Activated CD8-positive, alpha-beta T cell treated with anti-CD3 and anti-CD28 coated beads for 36 hours (primary cell): ENCODE data around the gene DNAJC1. TPM values are rescaled to one million over a fixed set of nuclear protein-coding genes. Genes with fewer than 3 reads are reported as not detected.

Experiments used
- ATAC-seq: fragments of 200-7000 bp; cut with Tn5 transposase; one replicate; pipeline ENCODE4 v1.10.0; 2021; ENCODE audit warnings: mild to moderate bottlenecking, moderate library complexity
- CTCF ChIA-PET: fragments of 350-600 bp; sonication (Branson Sonifier 250); formaldehyde crosslinking; loops from one replicate; lab custom pipeline; 2021; ENCODE audit warnings: antibody characterized with exemption; lab: Charles Lee
- POLR2A ChIA-PET: fragments of 350-600 bp; sonication (Branson Sonifier 250); formaldehyde crosslinking; loops from one replicate; lab custom pipeline; 2021; ENCODE audit warnings: antibody characterized with exemption; lab: Charles Lee
- DNase-seq: peaks from one replicate; pipeline ENCODE4 v3.0.0-alpha.2; 2020
- H3K27ac Mint-ChIP-seq: one replicate; pipeline ENCODE4 v1.8.0; 2021; ENCODE audit warnings: mild to moderate bottlenecking, mixed read lengths
- H3K27me3 Mint-ChIP-seq: one replicate; pipeline ENCODE4 v1.8.0; 2021; ENCODE audit warnings: mixed read lengths
- H3K36me3 Mint-ChIP-seq: one replicate; pipeline ENCODE4 v1.8.0; 2021; ENCODE audit warnings: low read depth, mixed read lengths
- H3K4me1 Mint-ChIP-seq: one replicate; pipeline ENCODE4 v1.8.0; 2021; ENCODE audit warnings: low read depth, mixed read lengths
- H3K4me3 Mint-ChIP-seq: one replicate; pipeline ENCODE4 v1.8.0; 2021; ENCODE audit warnings: mild to moderate bottlenecking, moderate library complexity, mixed read lengths
- H3K9me3 Mint-ChIP-seq: one replicate; pipeline ENCODE4 v1.8.0; 2021; ENCODE audit warnings: mixed read lengths
- intact Hi-C: fragments of 100-400 bp; cut with micrococcal nuclease; formaldehyde crosslinking; loops from one replicate; pipeline ENCODE4 v1.10.0; 2022
- total RNA-seq, 2 experiments: library from RNA; stranded (reverse); gene quantifications; one replicate each; pipeline ENCODE4 v1.2.3, GENCODE V29; 2021
- TF ChIP-seq, protein P1 (sequence below): fragments of 200-600 bp; IDR thresholded peaks from one replicate; pipeline ENCODE4 v1.8.0; 2022; ENCODE audit warnings: antibody characterized with exemption, mild to moderate bottlenecking

DNAJC1 gene
- total RNA-seq, 2 experiments from 2014 or later, result 19.3 to 23.7 TPM

DNA sequence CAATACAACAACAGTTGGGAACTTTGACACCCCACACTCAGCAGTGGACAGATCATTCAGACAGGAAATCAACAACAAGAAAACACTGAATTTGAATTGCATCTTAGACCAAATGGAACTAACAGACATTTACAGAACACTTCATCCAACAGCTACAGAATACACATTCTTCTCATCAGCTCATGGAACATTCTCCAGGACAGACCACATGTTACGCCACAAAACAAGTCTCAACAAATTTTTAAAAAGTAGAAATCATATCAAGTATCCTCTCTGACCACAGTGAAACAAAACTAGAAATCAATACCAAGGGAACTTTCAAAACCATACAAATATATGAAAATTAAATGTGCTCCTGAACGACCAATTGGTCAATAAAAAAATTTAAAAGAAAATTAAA, 212.3 kb downstream of the DNAJC1 start:
- Mint-ChIP-seq H3K27me3 (no peaks in the 10 kb centered on the region), H3K4me3 (no peak overlapping the region), H3K36me3 (peaks cover 17% of the 10 kb centered on the region), H3K4me1 (no peaks in the 10 kb centered on the region), H3K27ac (no peak overlapping the region), H3K9me3 (peaks cover 7% of the 10 kb centered on the region)
- TF ChIP-seq, protein P1, sequence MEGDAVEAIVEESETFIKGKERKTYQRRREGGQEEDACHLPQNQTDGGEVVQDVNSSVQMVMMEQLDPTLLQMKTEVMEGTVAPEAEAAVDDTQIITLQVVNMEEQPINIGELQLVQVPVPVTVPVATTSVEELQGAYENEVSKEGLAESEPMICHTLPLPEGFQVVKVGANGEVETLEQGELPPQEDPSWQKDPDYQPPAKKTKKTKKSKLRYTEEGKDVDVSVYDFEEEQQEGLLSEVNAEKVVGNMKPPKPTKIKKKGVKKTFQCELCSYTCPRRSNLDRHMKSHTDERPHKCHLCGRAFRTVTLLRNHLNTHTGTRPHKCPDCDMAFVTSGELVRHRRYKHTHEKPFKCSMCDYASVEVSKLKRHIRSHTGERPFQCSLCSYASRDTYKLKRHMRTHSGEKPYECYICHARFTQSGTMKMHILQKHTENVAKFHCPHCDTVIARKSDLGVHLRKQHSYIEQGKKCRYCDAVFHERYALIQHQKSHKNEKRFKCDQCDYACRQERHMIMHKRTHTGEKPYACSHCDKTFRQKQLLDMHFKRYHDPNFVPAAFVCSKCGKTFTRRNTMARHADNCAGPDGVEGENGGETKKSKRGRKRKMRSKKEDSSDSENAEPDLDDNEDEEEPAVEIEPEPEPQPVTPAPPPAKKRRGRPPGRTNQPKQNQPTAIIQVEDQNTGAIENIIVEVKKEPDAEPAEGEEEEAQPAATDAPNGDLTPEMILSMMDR, result no peak
- intact Hi-C loops, result no loop called here
- ChIA-PET CTCF (interaction anchor here (1.5 kb wide), 1 partner anchor 296 kb away, joined by 3 read pairs; no protein-coding TSS in a partner anchor), POLR2A (no interaction called here)
- ATAC-seq (no peak), DNase-seq (no peak)

- H3K9me3 Mint-ChIP-seq, result peaks cover 2% of the 10 kb centered on the region
- peaks cover 3% of the 10 kb centered on the region for H3K4me1 Mint-ChIP-seq
- H3K27me3 Mint-ChIP-seq, result no peaks in the 10 kb centered on the region
- DNase-seq (no peak), ATAC-seq (no peak)
- ChIA-PET CTCF (no interaction called here), POLR2A (no interaction called here)
- intact Hi-C loops, result no loop called here
- peaks cover 14% of the 10 kb centered on the region for H3K36me3 Mint-ChIP-seq
- H3K4me3 Mint-ChIP-seq, result no peak overlapping the region
- TF ChIP-seq, protein P1, result no peak
- no peak overlapping the region for H3K27ac Mint-ChIP-seq
Observed at GRCh38 chr10:21776883-21777282, 226.6 kb downstream of the DNAJC1 start.

DNA sequence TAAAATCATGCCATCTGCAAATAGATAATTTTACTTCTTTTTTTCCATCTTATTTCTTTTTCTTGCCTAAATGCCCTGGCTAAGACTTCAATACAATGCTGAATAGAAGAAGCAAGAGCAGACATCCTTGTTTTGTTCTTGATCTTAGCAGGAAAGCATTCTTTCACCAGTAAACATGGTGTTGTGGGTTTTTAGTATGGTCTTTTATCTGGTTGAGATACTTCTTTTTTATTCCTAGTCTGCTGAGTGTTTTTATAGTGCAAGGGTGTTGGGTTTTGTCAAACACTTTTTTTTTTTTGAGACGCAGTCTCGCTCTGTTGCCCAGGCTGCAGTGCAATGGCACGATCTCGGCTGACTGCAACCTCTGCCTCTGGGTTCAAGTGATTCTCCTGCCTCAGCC, 232.3 kb downstream of the DNAJC1 start:
- no peaks in the 10 kb centered on the region for H3K9me3 Mint-ChIP-seq
- H3K27ac Mint-ChIP-seq, result peak overlapping the region; percentile 14
- intact Hi-C loops, result no loop called here
- TF ChIP-seq, protein P1, result no peak
- no peaks in the 10 kb centered on the region for H3K27me3 Mint-ChIP-seq
- H3K4me3 Mint-ChIP-seq, result no peak overlapping the region
- DNase-seq, result no peak
- CTCF ChIA-PET, result no interaction called here
- no peak for ATAC-seq
- H3K36me3 Mint-ChIP-seq, result peaks cover 3% of the 10 kb centered on the region
- POLR2A ChIA-PET, result no interaction called here
- peaks cover 3% of the 10 kb centered on the region for H3K4me1 Mint-ChIP-seq

DNA sequence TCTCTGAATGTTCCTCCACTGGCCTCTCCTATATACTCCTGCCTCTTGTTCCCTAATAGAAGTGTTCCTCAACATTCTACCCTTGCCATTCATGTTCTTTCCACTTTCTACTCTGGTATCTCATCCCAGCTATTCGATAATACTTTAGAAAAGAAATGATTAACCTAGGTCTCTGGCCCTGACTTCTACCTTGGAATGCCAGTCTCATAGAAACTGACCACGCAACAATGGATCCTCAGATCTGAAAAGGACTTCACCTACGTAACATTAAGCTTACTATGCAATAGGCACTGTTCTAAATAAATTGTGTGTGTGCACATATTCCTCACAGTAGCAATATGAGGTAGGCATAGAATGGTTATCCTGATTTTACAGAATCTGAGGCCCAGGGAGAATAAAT, 234.5 kb downstream of the DNAJC1 start:
- ChIA-PET POLR2A (no interaction called here), CTCF (no interaction called here)
- Mint-ChIP-seq H3K4me1 (peaks cover 9% of the 10 kb centered on the region), H3K27me3 (no peaks in the 10 kb centered on the region), H3K27ac (no peak overlapping the region), H3K36me3 (peaks cover 5% of the 10 kb centered on the region), H3K4me3 (no peak overlapping the region), H3K9me3 (no peaks in the 10 kb centered on the region)
- ATAC-seq (no peak), DNase-seq (no peak)
- TF ChIP-seq, protein P1, result no peak
- intact Hi-C loops, result no loop called here

DNA sequence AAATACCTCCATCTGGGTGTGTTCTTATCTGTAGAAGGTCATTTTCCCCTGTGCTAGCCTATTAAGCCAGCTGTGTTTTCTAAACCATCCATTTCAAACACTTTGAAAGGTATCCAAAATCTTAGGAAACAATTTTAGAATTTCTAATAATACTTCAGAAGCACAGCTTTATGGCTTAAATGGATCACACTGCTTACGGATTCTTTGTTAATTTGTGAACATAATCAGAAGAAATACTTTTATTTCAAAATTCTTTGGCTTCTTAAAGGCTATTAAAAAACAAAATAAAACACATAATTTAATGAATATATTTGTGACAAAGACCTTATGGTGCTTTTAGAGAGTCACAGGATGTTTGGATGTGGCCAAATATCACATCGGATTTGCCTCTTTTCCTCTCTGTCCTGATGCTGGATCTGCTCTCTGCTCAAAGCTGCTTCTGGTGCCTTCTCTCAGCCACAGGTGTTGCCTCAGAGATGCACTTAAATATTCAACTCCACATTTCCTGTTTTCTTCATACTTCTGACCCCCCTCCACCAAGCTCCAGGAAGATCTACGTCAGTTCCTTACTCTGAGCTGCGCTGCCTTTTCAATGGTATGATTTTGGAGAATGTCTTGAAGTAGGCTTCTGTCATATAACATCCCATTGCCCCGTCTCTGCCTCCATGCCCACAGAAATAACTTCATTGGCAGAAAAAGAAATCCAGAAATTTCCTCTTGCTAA, 238.9 kb downstream of the DNAJC1 start:
- Mint-ChIP-seq H3K27ac (peak overlapping the region; percentile 31), H3K9me3 (no peaks in the 10 kb centered on the region), H3K4me3 (no peak overlapping the region), H3K4me1 (peaks cover 6% of the 10 kb centered on the region), H3K36me3 (peaks cover 7% of the 10 kb centered on the region), H3K27me3 (no peaks in the 10 kb centered on the region)
- POLR2A ChIA-PET, result no interaction called here
- intact Hi-C loops, result no loop called here
- DNase-seq (peak; percentile 10), ATAC-seq (peak; percentile 55)
- CTCF ChIA-PET, result no interaction called here
- TF ChIP-seq, protein P1, result no peak
